Heart left ventricle (tissue), 13 donors: ENCODE results near the gene CCDC178.

Experiments
- CTCF ChIP-seq, 12 donors: fragments of 200-600 bp; sonication (generic) in 4 of 12; IDR thresholded peaks; one replicate each; pipeline versions ENCODE4 v1.5.0 to v1.8.0; 2018 to 2022; ENCODE audit warnings: antibody characterized with exemption in 12 of 12, mild to moderate bottlenecking in 5 of 12
- POLR2A ChIP-seq, 2 donors: fragments of 450-650 bp; IDR thresholded peaks; one replicate each; pipeline ENCODE4 v1.6.1; 2017; ENCODE audit warnings: antibody characterized with exemption in 2 of 2, mild to moderate bottlenecking in 2 of 2, moderate library complexity in 2 of 2
- donor health status: ischemic (EF 13 %, LVEDD 7.1; RV severe dilation, severe dysfunction).
- donor health status: DM: no; HTN: yes; CAD: no.
- donor health status: DM: no; HTN: no; CAD: no.
- donor health status: ischemic (EF 25% LVEDD 6.9; RV normal size, moderate dysfunction).
- donor health status: ischemic (EF 25% LVEDD 5.7; RV mildly dilated, moderate dysfunction).
- donor health status: ischemic (EF 35%, LVEDD 5.7; RV mildly dilated, moderate dysfunction).
- donor health status: nonischemic (EF 11% LVEDD 7.7; RV severe dilation, severe dysfunction).
- donor health status: DM: yes; HTN: yes; CAD: no.
- donor health status: PGD.
- donor health status: ischemic (EF 29% LVEDD 5.4; RV normal size, mild dysfunction).
- donor health status: nonischemic (EF 23%, LVEDD 6.1; RV moderate dilation, normal function).

GRCh38 chr18:33116376-33116775 lies 324.1 kb downstream of the CCDC178 start:
- TF ChIP-seq POLR2A (IDR thresholded peaks at IDR 0.05) (no peak), CTCF (IDR thresholded peaks at IDR 0.05) (no peak)
